Adrenal gland (tissue), 5 donors: Measurements from ENCODE around the gene CCR3.

ENCODE experiments used
- POLR2A ChIP-seq, 2 donors: fragments of 450-650 bp; IDR thresholded peaks; one replicate each; pipeline ENCODE4 v1.6.1; 2017; ENCODE audit warnings: antibody characterized with exemption in 2 of 2, mild to moderate bottlenecking in 2 of 2, moderate library complexity in 1 of 2
- TF ChIP-seq, protein P1 (sequence below), 6 experiments: fragments of 450-650 bp in 4 of 6; fragments of 200-600 bp in 2 of 6; sonication (generic) in 1 of 6; IDR thresholded peaks; 1 replicate in 5 of 6; 2 replicates in 1 of 6; pipeline versions ENCODE4 v1.5.1 to v1.8.0; 2016 to 2021; ENCODE audit warnings: antibody characterized with exemption in 6 of 6, mild to moderate bottlenecking in 2 of 6, moderate library complexity in 1 of 6
- donor health status: DM: no; HTN: no; CAD: no.

DNA sequence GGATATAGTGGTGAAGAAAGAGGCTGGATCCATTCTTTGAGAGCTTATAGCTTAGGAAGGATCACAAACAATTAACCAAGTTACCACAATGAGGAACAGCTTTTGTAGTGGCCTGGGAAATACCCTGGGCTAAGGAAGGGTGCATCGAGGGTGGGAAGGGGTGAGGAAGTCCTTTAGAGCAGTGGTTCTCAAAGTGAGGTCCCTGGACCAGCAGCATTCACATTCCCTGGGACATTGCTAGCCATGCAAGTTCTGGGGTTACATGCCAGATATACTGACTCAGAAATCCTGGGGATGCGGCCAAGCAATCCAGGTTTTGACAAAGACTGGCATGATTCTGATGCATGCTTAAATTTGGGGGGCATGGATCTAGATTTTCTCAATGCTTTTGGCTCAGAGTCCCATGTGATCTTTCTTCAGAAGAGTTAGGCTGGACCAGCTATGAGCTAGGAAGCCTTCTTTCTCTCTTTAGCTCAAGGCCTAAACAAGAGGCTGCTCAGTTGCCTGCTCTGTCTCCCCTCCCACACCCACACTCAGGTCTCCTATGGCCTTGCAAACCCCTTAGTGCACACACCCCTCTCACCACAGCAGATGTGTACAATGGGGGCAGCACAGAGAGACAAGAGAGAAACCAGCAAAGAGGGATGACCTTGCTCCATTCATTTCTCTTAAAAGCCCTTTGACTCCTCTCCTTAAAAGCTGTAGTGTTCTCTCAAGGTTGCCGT lies 32.4 kb upstream of the CCR3 start:
- TF ChIP-seq, protein P1, sequence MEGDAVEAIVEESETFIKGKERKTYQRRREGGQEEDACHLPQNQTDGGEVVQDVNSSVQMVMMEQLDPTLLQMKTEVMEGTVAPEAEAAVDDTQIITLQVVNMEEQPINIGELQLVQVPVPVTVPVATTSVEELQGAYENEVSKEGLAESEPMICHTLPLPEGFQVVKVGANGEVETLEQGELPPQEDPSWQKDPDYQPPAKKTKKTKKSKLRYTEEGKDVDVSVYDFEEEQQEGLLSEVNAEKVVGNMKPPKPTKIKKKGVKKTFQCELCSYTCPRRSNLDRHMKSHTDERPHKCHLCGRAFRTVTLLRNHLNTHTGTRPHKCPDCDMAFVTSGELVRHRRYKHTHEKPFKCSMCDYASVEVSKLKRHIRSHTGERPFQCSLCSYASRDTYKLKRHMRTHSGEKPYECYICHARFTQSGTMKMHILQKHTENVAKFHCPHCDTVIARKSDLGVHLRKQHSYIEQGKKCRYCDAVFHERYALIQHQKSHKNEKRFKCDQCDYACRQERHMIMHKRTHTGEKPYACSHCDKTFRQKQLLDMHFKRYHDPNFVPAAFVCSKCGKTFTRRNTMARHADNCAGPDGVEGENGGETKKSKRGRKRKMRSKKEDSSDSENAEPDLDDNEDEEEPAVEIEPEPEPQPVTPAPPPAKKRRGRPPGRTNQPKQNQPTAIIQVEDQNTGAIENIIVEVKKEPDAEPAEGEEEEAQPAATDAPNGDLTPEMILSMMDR (IDR thresholded peaks at IDR 0.05): no peak
- TF ChIP-seq POLR2A (IDR thresholded peaks at IDR 0.05): no peak
